Measurements from ENCODE around the gene STEAP3.

GRCh38 chr2:119195001-119195400 is 28.6 kb upstream of the STEAP3 start:
- TF ChIP-seq CTCF (IDR thresholded peaks at IDR 0.05; ENCODE audit: low read length) (no peak), EZH2 (optimal IDR thresholded peaks at IDR 0.05; ENCODE audit: low read depth, low read length) (no peak), EZH2phosphoT487 (IDR thresholded peaks at IDR 0.05; ENCODE audit: low read length) (no peak)
